GM23338 (cell line): ENCODE data around the gene ENTPD1. TPM values are rescaled to one million over a fixed set of nuclear protein-coding genes. Genes with fewer than 3 reads are reported as not detected.

Experiments used
- ATAC-seq: fragments of 200-7000 bp; cut with Tn5 transposase; 3 replicates; pipeline ENCODE4 v1.9.1; 2020
- DNase-seq: peaks from one replicate; pipeline ENCODE4 v3.0.0-alpha.2; 2015; ENCODE audit warnings: low spot score
- H2AFZ ChIP-seq: fragments of 200-600 bp; sonication (generic); 2 replicates; pipeline ENCODE4 v1.8.0; 2016; ENCODE audit warnings: antibody characterized with exemption, mild to moderate bottlenecking, moderate library complexity
- H3F3A ChIP-seq: fragments of 200-600 bp; sonication (generic); replicated peaks from 2 replicates; pipeline ENCODE4 v1.8.0; 2017; ENCODE audit warnings: antibody characterized with exemption, mixed run types, low read depth
- H3K27ac ChIP-seq: fragments of 200-600 bp; sonication (generic); 2 replicates; pipeline ENCODE4 v1.6.1; 2016; ENCODE audit warnings: low read depth
- H3K27me3 ChIP-seq: fragments of 200-600 bp; sonication (generic); 2 replicates; pipeline ENCODE4 v1.8.0; 2016; ENCODE audit warnings: mild to moderate bottlenecking, mixed run types, moderate library complexity; ENCODE audit not compliant: insufficient read depth
- H3K36me3 ChIP-seq: fragments of 200-600 bp; sonication (generic); 2 replicates; pipeline ENCODE4 v1.8.0; 2016; ENCODE audit warnings: mild to moderate bottlenecking; ENCODE audit not compliant: insufficient read depth
- H3K4me1 ChIP-seq: fragments of 200-600 bp; sonication (generic); 2 replicates; pipeline ENCODE4 v1.8.0; 2016; ENCODE audit warnings: mild to moderate bottlenecking, moderate library complexity; ENCODE audit not compliant: insufficient read depth
- H3K4me2 ChIP-seq: fragments of 200-600 bp; sonication (generic); 2 replicates; pipeline ENCODE4 v1.7.1; 2017; ENCODE audit warnings: mixed run types
- H3K4me3 ChIP-seq: fragments of 200-600 bp; sonication (generic); 2 replicates; pipeline ENCODE4 v1.6.1; 2016; ENCODE audit warnings: mixed run types
- H3K79me2 ChIP-seq: fragments of 200-600 bp; sonication (generic); replicated peaks from 2 replicates; pipeline ENCODE4 v1.8.0; 2017; ENCODE audit warnings: mild to moderate bottlenecking; ENCODE audit not compliant: insufficient read depth
- H3K9me2 ChIP-seq: fragments of 200-600 bp; sonication (generic); 2 replicates; pipeline ENCODE4 v1.8.0; 2017; ENCODE audit not compliant: insufficient read depth
- H4K20me1 ChIP-seq: fragments of 200-600 bp; sonication (generic); replicated peaks from 2 replicates; pipeline ENCODE4 v1.8.0; 2017; ENCODE audit warnings: mild to moderate bottlenecking; ENCODE audit not compliant: insufficient read depth
- H3K27ac Mint-ChIP-seq: 2 replicates; pipeline ENCODE4 v1.8.0; 2020; ENCODE audit warnings: inconsistent platforms, mild to moderate bottlenecking, moderate library complexity, mixed read lengths
- H3K27me3 Mint-ChIP-seq: 3 replicates; pipeline ENCODE4 v1.8.0; 2022; ENCODE audit warnings: low read depth, mild to moderate bottlenecking, moderate library complexity, mixed read lengths, inconsistent platforms; ENCODE audit not compliant: insufficient read depth, poor library complexity
- H3K36me3 Mint-ChIP-seq: 3 replicates; pipeline ENCODE4 v1.8.0; 2021; ENCODE audit warnings: low read depth, mild to moderate bottlenecking, inconsistent platforms, moderate library complexity, mixed read lengths
- H3K4me1 Mint-ChIP-seq: 3 replicates; pipeline ENCODE4 v1.8.0; 2020; ENCODE audit warnings: mild to moderate bottlenecking, inconsistent platforms, mixed read lengths
- H3K4me3 Mint-ChIP-seq: 3 replicates; pipeline ENCODE4 v1.8.0; 2021; ENCODE audit warnings: moderate library complexity, mild to moderate bottlenecking, inconsistent platforms, mixed read lengths
- H3K9me3 Mint-ChIP-seq: 3 replicates; pipeline ENCODE4 v1.8.0; 2020; ENCODE audit warnings: moderate library complexity, mild to moderate bottlenecking, inconsistent platforms, mixed read lengths
- CREB1 ChIP-seq: fragments of 250-450 bp; sonication (Bioruptor Pico); IDR thresholded peaks from 2 replicates; pipeline ENCODE4 v1.5.0; 2020; ENCODE audit warnings: low read depth, mild to moderate bottlenecking, moderate library complexity
- CTCF ChIP-seq, 2 experiments: fragments of 200-600 bp in 1 of 2; sonication (generic) in 1 of 2; conservative IDR thresholded peaks; 2 replicates each; pipeline versions ENCODE4 v1.5.1 to v1.6.1; 2016 to 2017; ENCODE audit warnings: antibody characterized with exemption in 2 of 2, low read depth in 2 of 2, mild to moderate bottlenecking in 2 of 2, moderate library complexity in 1 of 2
- ETS1 ChIP-seq: IDR thresholded peaks from 2 replicates; pipeline ENCODE4 v1.6.1; 2016; ENCODE audit warnings: antibody characterized with exemption
- EZH2 ChIP-seq: fragments of 200-600 bp; sonication (generic); IDR thresholded peaks from one replicate; pipeline ENCODE4 v1.8.0; 2017; ENCODE audit warnings: antibody characterized with exemption, mild to moderate bottlenecking, low read depth; ENCODE audit not compliant: unreplicated experiment
- EZH2phosphoT487 ChIP-seq: fragments of 200-600 bp; sonication (generic); IDR thresholded peaks from one replicate; pipeline ENCODE4 v1.8.1; 2018; ENCODE audit warnings: antibody characterized with exemption; ENCODE audit not compliant: unreplicated experiment
- JUNB ChIP-seq: IDR thresholded peaks from one replicate; pipeline ENCODE4 v1.6.1; 2016; ENCODE audit warnings: antibody characterized with exemption; ENCODE audit not compliant: unreplicated experiment
- POLR2AphosphoS5 ChIP-seq: IDR thresholded peaks from 2 replicates; pipeline ENCODE4 v1.6.1; 2016; ENCODE audit warnings: antibody characterized with exemption, low read depth
- STAT1 ChIP-seq: IDR thresholded peaks from one replicate; pipeline ENCODE4 v1.6.1; 2016; ENCODE audit warnings: antibody characterized with exemption; ENCODE audit not compliant: unreplicated experiment
- ZNF114 ChIP-seq: fragments of 250-450 bp; sonication (Bioruptor Pico); IDR thresholded peaks from 2 replicates; pipeline ENCODE4 v1.5.0; 2020; ENCODE audit warnings: mild to moderate bottlenecking, moderate library complexity
- ZNF331 ChIP-seq: fragments of 250-450 bp; sonication (Bioruptor Pico); IDR thresholded peaks from 2 replicates; pipeline ENCODE4 v1.5.0; 2020; ENCODE audit warnings: low read depth, mild to moderate bottlenecking, moderate library complexity
- ZNF462 ChIP-seq: fragments of 250-450 bp; sonication (Bioruptor Pico); IDR thresholded peaks from 2 replicates; pipeline ENCODE4 v1.5.0; 2020; ENCODE audit warnings: mild to moderate bottlenecking, moderate library complexity
- polyA plus RNA-seq: library from polyadenylated mRNA; unstranded; fragments of >200 nt; fragmentation: Nextera tagmentation; extraction: Ambion mirVana; gene quantifications from 2 replicates; pipeline ENCODE4 v1.2.1, GENCODE V29; 2016
- total RNA-seq: library from RNA; depleted of rRNA; stranded (reverse); fragments of >200 nt; shearing (Covaris generic); gene quantifications from 2 replicates; pipeline ENCODE4 v1.2.3, GENCODE V29; 2014

The ENTPD1 gene
- total and polyA plus RNA-seq, 2 experiments from 2014 or later = 2.3 to 3.6 TPM

- DNase-seq (no peak), ATAC-seq (no peak)
- Histone ChIP-seq H3K27me3 (no peaks in the 10 kb centered on the region), H2AFZ (no peak overlapping the region), H3K36me3 (no peaks in the 10 kb centered on the region; the same call in none of the 2 replicates), H3K4me1 (peaks cover 4% of the 10 kb centered on the region; the same call in 1 of the 2 replicates), H3F3A (no peaks in the 10 kb centered on the region), H3K9me2 (peaks cover 22% of the 10 kb centered on the region), H3K4me3 (no peak overlapping the region), H3K27ac (no peak overlapping the region), H3K4me2 (no peak overlapping the region), H4K20me1 (no peaks in the 10 kb centered on the region), H3K79me2 (no peaks in the 10 kb centered on the region)
- no peak overlapping the region for H3K4me3 Mint-ChIP-seq
- no peak for TF ChIP-seq EZH2
- TF ChIP-seq STAT1 = no peak
- no peak for TF ChIP-seq ZNF331
- no peak for TF ChIP-seq CTCF (conservative IDR thresholded peaks at IDR 0.05; ENCODE audit: low read depth in 2 of 2)
- no peak for TF ChIP-seq ZNF114 (CRISPR knock-in tag)
- TF ChIP-seq JUNB = no peak
- no peak for TF ChIP-seq CREB1
- no peak for TF ChIP-seq EZH2phosphoT487
- no peak for TF ChIP-seq POLR2AphosphoS5
- no peak for TF ChIP-seq ZNF462 (CRISPR knock-in tag)
- no peak for TF ChIP-seq ETS1
- H3K27ac Mint-ChIP-seq = no peak overlapping the region
- H3K4me1 Mint-ChIP-seq = no peaks in the 10 kb centered on the region; the same call in 2 of the 3 replicates
- H3K9me3 Mint-ChIP-seq = peaks cover 23% of the 10 kb centered on the region
- peaks cover 15% of the 10 kb centered on the region for H3K36me3 Mint-ChIP-seq
- no peaks in the 10 kb centered on the region for H3K27me3 Mint-ChIP-seq
Measured at GRCh38 chr10:95815133-95815532, 59.2 kb downstream of the ENTPD1 start.
